ENCODE data around the gene ZBTB16.
A peak's percentile ranks its signal among the peaks of the same experiment; 100 is the strongest.

Gene ZBTB16

DNA sequence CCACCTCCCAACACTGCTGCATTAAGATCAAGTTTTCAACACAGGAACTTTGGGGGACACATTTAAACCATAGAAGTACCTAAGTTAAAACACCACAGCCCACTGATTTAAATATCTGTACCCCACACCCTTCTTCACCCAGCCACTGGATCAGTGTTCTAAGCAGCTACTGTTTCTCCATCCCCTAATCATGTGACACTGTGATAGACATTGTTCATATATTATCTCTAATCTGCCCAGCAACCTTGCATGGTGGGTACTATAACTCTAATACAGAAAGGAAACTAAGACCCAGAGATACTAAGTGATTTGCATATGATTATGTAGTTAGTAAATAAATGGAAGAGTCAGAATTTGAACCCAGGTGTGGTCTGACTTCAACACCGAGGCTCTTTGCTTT lies 166.2 kb downstream of the ZBTB16 start:
- Histone ChIP-seq H3K79me2 (ENCODE audit: control insufficient read depth, insufficient read depth, low read length) (no peaks in the 10 kb centered on the region), H2BK15ac (replicated peaks; ENCODE audit: low read depth) (no peak overlapping the region), H3K4me2 (ENCODE audit: low read length) (no peak overlapping the region), H2BK120ac (ENCODE audit: low read depth, low read length) (no peak overlapping the region), H4K8ac (ENCODE audit: low read depth, low read length) (no peak overlapping the region), H3K36me3 (ENCODE audit: control insufficient read depth, insufficient read depth, low read length) (no peaks in the 10 kb centered on the region), H2AK5ac (ENCODE audit: low read length) (no peak overlapping the region), H3K27ac (ENCODE audit: low read depth, low read length) (no peak overlapping the region), H3K27me3 (ENCODE audit: insufficient read depth, low read length, poor library complexity) (no peaks in the 10 kb centered on the region), H3K4me3 (ENCODE audit: low read length) (no peak overlapping the region), H3K23ac (ENCODE audit: low read length) (no peak overlapping the region), H3K9ac (ENCODE audit: low read length) (no peak overlapping the region), H3K4me1 (ENCODE audit: control insufficient read depth, low read depth, low read length) (no peaks in the 10 kb centered on the region), H3K4ac (ENCODE audit: low read depth, low read length) (no peak overlapping the region), H2BK5ac (ENCODE audit: low read length) (no peak overlapping the region), H3K79me1 (ENCODE audit: low read length) (no peaks in the 10 kb centered on the region), H3K56ac (ENCODE audit: low read length) (no peak overlapping the region), H4K5ac (ENCODE audit: low read length) (no peak overlapping the region), H3K18ac (ENCODE audit: low read length) (no peak overlapping the region)
- no CpG with 5 or more reads among the region's 1 CpG for WGBS (ENCODE audit: extremely low coverage, insufficient coverage, low lambda C conversion rate)
- DNase-seq: no peak

GRCh38 chr11:114226356-114226755 lies 166.8 kb downstream of the ZBTB16 start:
- Histone ChIP-seq H4K8ac (ENCODE audit: low read depth, low read length) (no peak overlapping the region), H3K79me1 (ENCODE audit: low read length) (no peaks in the 10 kb centered on the region), H3K4ac (ENCODE audit: low read depth, low read length) (no peak overlapping the region), H2BK120ac (ENCODE audit: low read depth, low read length) (no peak overlapping the region), H3K4me3 (ENCODE audit: low read length) (no peak overlapping the region), H3K9ac (ENCODE audit: low read length) (no peak overlapping the region), H3K36me3 (ENCODE audit: control insufficient read depth, insufficient read depth, low read length) (no peaks in the 10 kb centered on the region), H3K79me2 (ENCODE audit: control insufficient read depth, insufficient read depth, low read length) (no peaks in the 10 kb centered on the region), H3K4me2 (ENCODE audit: low read length) (no peak overlapping the region), H2BK15ac (replicated peaks; ENCODE audit: low read depth) (no peak overlapping the region), H3K18ac (ENCODE audit: low read length) (no peak overlapping the region), H3K56ac (ENCODE audit: low read length) (no peak overlapping the region), H4K5ac (ENCODE audit: low read length) (no peak overlapping the region), H2BK5ac (ENCODE audit: low read length) (no peak overlapping the region), H3K27me3 (ENCODE audit: insufficient read depth, low read length, poor library complexity) (no peaks in the 10 kb centered on the region), H2AK5ac (ENCODE audit: low read length) (no peak overlapping the region), H3K27ac (ENCODE audit: low read depth, low read length) (no peak overlapping the region), H3K4me1 (ENCODE audit: control insufficient read depth, low read depth, low read length) (no peaks in the 10 kb centered on the region), H3K23ac (ENCODE audit: low read length) (no peak overlapping the region)
- no peak for DNase-seq
- no CpG with 5 or more reads among the region's 5 CpGs for WGBS (ENCODE audit: extremely low coverage, insufficient coverage, low lambda C conversion rate)

- Histone ChIP-seq H2BK120ac (ENCODE audit: low read depth, low read length) (no peak overlapping the region), H3K36me3 (ENCODE audit: control insufficient read depth, insufficient read depth, low read length) (no peaks in the 10 kb centered on the region), H2BK5ac (ENCODE audit: low read length) (no peak overlapping the region), H3K23ac (ENCODE audit: low read length) (no peak overlapping the region), H2AK5ac (ENCODE audit: low read length) (no peak overlapping the region), H3K4me3 (ENCODE audit: low read length) (no peak overlapping the region), H3K79me2 (ENCODE audit: control insufficient read depth, insufficient read depth, low read length) (no peaks in the 10 kb centered on the region), H4K8ac (ENCODE audit: low read depth, low read length) (no peak overlapping the region), H3K4me2 (ENCODE audit: low read length) (no peak overlapping the region), H3K4me1 (ENCODE audit: control insufficient read depth, low read depth, low read length) (no peaks in the 10 kb centered on the region), H3K79me1 (ENCODE audit: low read length) (no peaks in the 10 kb centered on the region), H3K27me3 (ENCODE audit: insufficient read depth, low read length, poor library complexity) (no peaks in the 10 kb centered on the region), H3K18ac (ENCODE audit: low read length) (no peak overlapping the region), H3K56ac (ENCODE audit: low read length) (no peak overlapping the region), H4K5ac (ENCODE audit: low read length) (no peak overlapping the region), H3K27ac (ENCODE audit: low read depth, low read length) (no peak overlapping the region), H3K4ac (ENCODE audit: low read depth, low read length) (no peak overlapping the region), H2BK15ac (replicated peaks; ENCODE audit: low read depth) (no peak overlapping the region), H3K9ac (ENCODE audit: low read length) (no peak overlapping the region)
- no CpG with 5 or more reads among the region's 24 CpGs for WGBS (ENCODE audit: extremely low coverage, insufficient coverage, low lambda C conversion rate)
- DNase-seq: no peak
Observed at GRCh38 chr11:114228435-114229411, 169.2 kb downstream of the ZBTB16 start.

DNA sequence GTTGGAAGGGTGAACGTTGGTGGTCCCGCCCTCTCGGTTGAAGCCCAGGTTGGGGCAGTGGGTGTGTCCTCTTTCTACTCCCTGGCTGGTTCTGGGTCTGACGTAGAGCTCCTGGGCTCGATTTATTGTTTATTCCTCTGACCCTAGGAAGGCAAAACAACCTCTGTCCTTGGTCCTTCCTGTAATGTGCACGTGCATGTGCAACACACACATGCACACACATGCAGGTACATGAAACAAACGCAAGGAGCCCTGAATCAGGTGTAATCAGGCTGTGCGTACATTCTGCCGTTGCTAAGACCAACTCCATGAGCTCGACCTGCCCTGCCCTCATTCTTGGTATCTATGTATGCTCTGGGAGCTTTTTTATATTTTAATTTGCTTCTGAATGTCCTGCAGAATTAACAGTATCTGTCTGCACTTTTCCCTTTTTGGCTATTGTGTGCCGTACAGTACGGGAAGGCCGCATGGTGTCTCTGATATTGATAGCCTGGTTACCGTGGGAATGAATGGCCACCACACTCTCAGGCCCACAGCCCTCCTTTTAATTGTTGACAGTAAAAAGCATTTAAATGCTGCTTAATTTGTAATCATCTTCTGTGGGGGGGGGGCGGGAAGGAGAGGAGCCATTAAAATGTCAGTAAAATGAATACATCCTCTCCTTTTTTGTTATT lies 170.7 kb downstream of the ZBTB16 start:
- WGBS (ENCODE audit: extremely low coverage, insufficient coverage, low lambda C conversion rate): no CpG with 5 or more reads among the region's 15 CpGs
- Histone ChIP-seq H3K4me1 (ENCODE audit: control insufficient read depth, low read depth, low read length) (no peaks in the 10 kb centered on the region), H2BK15ac (replicated peaks; ENCODE audit: low read depth) (no peak overlapping the region)

GRCh38 chr11:114232400-114233059 lies 173.0 kb downstream of the ZBTB16 start:
- H3K4ac ChIP-seq (ENCODE audit: low read depth, low read length): no peak overlapping the region
- H3K23ac ChIP-seq (ENCODE audit: low read length): no peak overlapping the region
- H2BK15ac ChIP-seq (replicated peaks; ENCODE audit: low read depth): no peak overlapping the region
- H3K4me2 ChIP-seq (ENCODE audit: low read length): no peak overlapping the region
- H4K8ac ChIP-seq (ENCODE audit: low read depth, low read length): no peak overlapping the region
- H3K4me3 ChIP-seq (ENCODE audit: low read length): no peak overlapping the region
- no peak overlapping the region for H4K5ac ChIP-seq (ENCODE audit: low read length)
- peak overlapping the region; percentile 58 for H3K27ac ChIP-seq (ENCODE audit: low read depth, low read length)
- H3K4me1 ChIP-seq (ENCODE audit: control insufficient read depth, low read depth, low read length): no peaks in the 10 kb centered on the region
- H3K56ac ChIP-seq (ENCODE audit: low read length): no peak overlapping the region
- no peak for DNase-seq
- H3K79me1 ChIP-seq (ENCODE audit: low read length): no peaks in the 10 kb centered on the region
- no peak overlapping the region for H2BK5ac ChIP-seq (ENCODE audit: low read length)
- H3K79me2 ChIP-seq (ENCODE audit: control insufficient read depth, insufficient read depth, low read length): no peaks in the 10 kb centered on the region
- H3K27me3 ChIP-seq (ENCODE audit: insufficient read depth, low read length, poor library complexity): no peaks in the 10 kb centered on the region
- H2AK5ac ChIP-seq (ENCODE audit: low read length): no peak overlapping the region
- no peak overlapping the region for H3K9ac ChIP-seq (ENCODE audit: low read length)
- H3K36me3 ChIP-seq (ENCODE audit: control insufficient read depth, insufficient read depth, low read length): no peaks in the 10 kb centered on the region
- H2BK120ac ChIP-seq (ENCODE audit: low read depth, low read length): no peak overlapping the region
- no CpG with 5 or more reads among the region's 18 CpGs for WGBS (ENCODE audit: extremely low coverage, insufficient coverage, low lambda C conversion rate)
- H3K18ac ChIP-seq (ENCODE audit: low read length): no peak overlapping the region

More for the DNA sequence above, 170.7 kb downstream of the ZBTB16 start:
- H2BK120ac ChIP-seq (ENCODE audit: low read depth, low read length): no peak overlapping the region
- H3K18ac ChIP-seq (ENCODE audit: low read length): no peak overlapping the region
- H2AK5ac ChIP-seq (ENCODE audit: low read length): no peak overlapping the region
- no peaks in the 10 kb centered on the region for H3K79me2 ChIP-seq (ENCODE audit: control insufficient read depth, insufficient read depth, low read length)
- H4K5ac ChIP-seq (ENCODE audit: low read length): no peak overlapping the region
- H3K27me3 ChIP-seq (ENCODE audit: insufficient read depth, low read length, poor library complexity): no peaks in the 10 kb centered on the region
- H3K9ac ChIP-seq (ENCODE audit: low read length): no peak overlapping the region
- no peak overlapping the region for H3K23ac ChIP-seq (ENCODE audit: low read length)
- H3K79me1 ChIP-seq (ENCODE audit: low read length): no peaks in the 10 kb centered on the region
- H3K27ac ChIP-seq (ENCODE audit: low read depth, low read length): no peak overlapping the region
- no peak for DNase-seq
- H3K56ac ChIP-seq (ENCODE audit: low read length): no peak overlapping the region
- H4K8ac ChIP-seq (ENCODE audit: low read depth, low read length): no peak overlapping the region
- no peak overlapping the region for H2BK5ac ChIP-seq (ENCODE audit: low read length)
- H3K4ac ChIP-seq (ENCODE audit: low read depth, low read length): no peak overlapping the region
- H3K36me3 ChIP-seq (ENCODE audit: control insufficient read depth, insufficient read depth, low read length): no peaks in the 10 kb centered on the region
- H3K4me2 ChIP-seq (ENCODE audit: low read length): no peak overlapping the region
- H3K4me3 ChIP-seq (ENCODE audit: low read length): no peak overlapping the region
